Heart left ventricle (tissue), 16 donors: ENCODE data around the gene AGPAT3. TPM values are rescaled to one million over a fixed set of nuclear protein-coding genes. Genes with fewer than 3 reads are reported as not detected.

Source experiments
- ATAC-seq, 4 donors: fragments of 200-7000 bp; cut with Tn5 transposase; one replicate each; pipeline ENCODE4 v1.9.1; 2020 to 2022; ENCODE audit warnings: moderate library complexity in 4 of 4, mild to moderate bottlenecking in 3 of 4, moderate number of reproducible peaks in 1 of 4
- DNase-seq, 5 donors: peaks; one replicate each; pipeline ENCODE4 v3.0.0-alpha.2; 2020
- H3K27ac ChIP-seq, 12 donors: fragments of 200-600 bp; sonication (generic) in 4 of 12; one replicate each; pipeline versions ENCODE4 v1.5.0 to v1.8.0; 2016 to 2022; ENCODE audit warnings: mild to moderate bottlenecking in 2 of 12
- H3K27me3 ChIP-seq, 9 donors: fragments of 200-600 bp; sonication (generic) in 2 of 9; one replicate each; pipeline versions ENCODE4 v1.5.1 to v1.8.0; 2016 to 2022; ENCODE audit warnings: mild to moderate bottlenecking in 3 of 9
- H3K36me3 ChIP-seq, 9 donors: fragments of 200-600 bp; sonication (generic) in 2 of 9; one replicate each; pipeline versions ENCODE4 v1.5.0 to v1.8.0; 2018 to 2022; ENCODE audit warnings: mild to moderate bottlenecking in 2 of 9
- H3K4me1 ChIP-seq, 12 donors: fragments of 200-600 bp; sonication (generic) in 4 of 12; one replicate each; pipeline versions ENCODE4 v1.5.0 to v1.8.0; 2016 to 2022; ENCODE audit warnings: mild to moderate bottlenecking in 3 of 12
- H3K4me3 ChIP-seq, 12 donors: fragments of 200-600 bp; sonication (generic) in 4 of 12; one replicate each; pipeline versions ENCODE4 v1.5.0 to v1.8.0; 2017 to 2022; ENCODE audit warnings: mild to moderate bottlenecking in 9 of 12, moderate library complexity in 4 of 12
- H3K9me3 ChIP-seq, 12 donors: fragments of 200-600 bp; sonication (generic) in 4 of 12; one replicate each; pipeline versions ENCODE4 v1.5.0 to v1.8.0; 2016 to 2022; ENCODE audit warnings: mild to moderate bottlenecking in 1 of 12
- POLR2A ChIP-seq, 2 donors: fragments of 450-650 bp; IDR thresholded peaks; one replicate each; pipeline ENCODE4 v1.6.1; 2017; ENCODE audit warnings: antibody characterized with exemption in 2 of 2, mild to moderate bottlenecking in 2 of 2, moderate library complexity in 2 of 2
- WGBS, 4 donors: extraction: QIAGEN DNeasy Blood & Tissue Kit in 2 of 4; methylation state at CpG; one replicate each; pipeline versions ENCODE4 v1.1.5 to v1.1.7; 2013 to 2018; 5-methylcytosine and 5-hydroxymethylcytosine counted together
- intact Hi-C, 10 donors: fragments of 100-400 bp; cut with DNase I; formaldehyde crosslinking; loops; one replicate each; pipeline versions ENCODE4 v1.11.1 to v1.14.2; 2022
- polyA plus RNA-seq, 2 donors: library from polyadenylated mRNA; stranded (reverse); fragments of 200-250 nt; gene quantifications; one replicate each; pipeline ENCODE4 v1.2.3, GENCODE V29; 2013
- total RNA-seq, 9 donors: library from RNA; depleted of rRNA in 2 of 9; stranded (reverse); fragments of >200 nt in 2 of 9; fragmentation: NEBNext Ultra II Directional in 3 of 9; extraction: Animal tissue kit (Norgen Biotek cat#: 25700) in 3 of 9; gene quantifications; one replicate each; pipeline versions ENCODE4 v1.1.0 to v1.2.4, GENCODE V29; 2016 to 2023
- TF ChIP-seq, protein P1 (sequence below), 12 donors: fragments of 200-600 bp; sonication (generic) in 4 of 12; IDR thresholded peaks; one replicate each; pipeline versions ENCODE4 v1.5.0 to v1.8.0; 2018 to 2022; ENCODE audit warnings: antibody characterized with exemption in 12 of 12, mild to moderate bottlenecking in 5 of 12
- donor health status: ischemic (EF 13 %, LVEDD 7.1; RV severe dilation, severe dysfunction).
- donor health status: healthy with polysubstance abuse.
- donor health status: DM: no; HTN: yes; CAD: no.
- donor health status: DM: no; HTN: no; CAD: no.
- donor health status: ischemic (EF 25% LVEDD 6.9; RV normal size, moderate dysfunction).
- donor health status: ischemic (EF 25% LVEDD 5.7; RV mildly dilated, moderate dysfunction).
- donor health status: healthy.
- donor health status: DM: yes; HTN: yes; CAD: no.
- donor health status: ischemic (EF 35%, LVEDD 5.7; RV mildly dilated, moderate dysfunction).
- donor health status: nonischemic (EF 11% LVEDD 7.7; RV severe dilation, severe dysfunction).
- donor health status: DM: yes; HTN: yes; CAD: no.
- donor health status: PGD.
- donor health status: ischemic (EF 29% LVEDD 5.4; RV normal size, mild dysfunction).
- donor health status: nonischemic (EF 23%, LVEDD 6.1; RV moderate dilation, normal function).

The AGPAT3 gene
- total and polyA plus RNA-seq, 11 donors, result 26.6 to 86.0 (median 64.5) TPM

- Histone ChIP-seq H3K4me1 (peaks cover 0 to 3% (median 0%) of the 10 kb centered on the region in 12 donors), H3K36me3 (peaks cover 0 to 75% (median 57%) of the 10 kb centered on the region in 9 donors), H3K27ac (no peak overlapping the region), H3K4me3 (no peak overlapping the region), H3K27me3 (no peaks in the 10 kb centered on the region), H3K9me3 (no peaks in the 10 kb centered on the region)
- DNase-seq (no peak), ATAC-seq (no peak)
- WGBS, 4 donors, result 90 to 94% (median 93%) methylated on average over 17 of the region's 17 CpGs
- intact Hi-C loops, result no loop called here
- TF ChIP-seq, protein P1, sequence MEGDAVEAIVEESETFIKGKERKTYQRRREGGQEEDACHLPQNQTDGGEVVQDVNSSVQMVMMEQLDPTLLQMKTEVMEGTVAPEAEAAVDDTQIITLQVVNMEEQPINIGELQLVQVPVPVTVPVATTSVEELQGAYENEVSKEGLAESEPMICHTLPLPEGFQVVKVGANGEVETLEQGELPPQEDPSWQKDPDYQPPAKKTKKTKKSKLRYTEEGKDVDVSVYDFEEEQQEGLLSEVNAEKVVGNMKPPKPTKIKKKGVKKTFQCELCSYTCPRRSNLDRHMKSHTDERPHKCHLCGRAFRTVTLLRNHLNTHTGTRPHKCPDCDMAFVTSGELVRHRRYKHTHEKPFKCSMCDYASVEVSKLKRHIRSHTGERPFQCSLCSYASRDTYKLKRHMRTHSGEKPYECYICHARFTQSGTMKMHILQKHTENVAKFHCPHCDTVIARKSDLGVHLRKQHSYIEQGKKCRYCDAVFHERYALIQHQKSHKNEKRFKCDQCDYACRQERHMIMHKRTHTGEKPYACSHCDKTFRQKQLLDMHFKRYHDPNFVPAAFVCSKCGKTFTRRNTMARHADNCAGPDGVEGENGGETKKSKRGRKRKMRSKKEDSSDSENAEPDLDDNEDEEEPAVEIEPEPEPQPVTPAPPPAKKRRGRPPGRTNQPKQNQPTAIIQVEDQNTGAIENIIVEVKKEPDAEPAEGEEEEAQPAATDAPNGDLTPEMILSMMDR (IDR thresholded peaks at IDR 0.05), result no peak
- TF ChIP-seq POLR2A (IDR thresholded peaks at IDR 0.05), result no peak
Observed at GRCh38 chr21:43969115-43969444, 104.1 kb downstream of the AGPAT3 start.

GRCh38 chr21:43970551-43970950 lies 105.5 kb downstream of the AGPAT3 start:
- Histone ChIP-seq H3K36me3 (peaks cover 0 to 72% (median 57%) of the 10 kb centered on the region in 9 donors), H3K4me1 (peaks cover 0 to 9% (median 3%) of the 10 kb centered on the region in 12 donors), H3K9me3 (no peaks in the 10 kb centered on the region), H3K27ac (no peak overlapping the region), H3K27me3 (no peaks in the 10 kb centered on the region), H3K4me3 (no peak overlapping the region)
- DNase-seq, result no peak
- ATAC-seq, result no peak
- intact Hi-C loops, result loop anchor here in 1 of 10 donors (2.0 kb wide), 1 partner anchor 158 kb away; no protein-coding TSS in a partner anchor
- no peak for TF ChIP-seq POLR2A (IDR thresholded peaks at IDR 0.05)
- TF ChIP-seq, protein P1 (IDR thresholded peaks at IDR 0.05), result no peak
- WGBS, 4 donors, result 95 to 97% (median 95%) methylated on average over 18 of the region's 18 CpGs

DNA sequence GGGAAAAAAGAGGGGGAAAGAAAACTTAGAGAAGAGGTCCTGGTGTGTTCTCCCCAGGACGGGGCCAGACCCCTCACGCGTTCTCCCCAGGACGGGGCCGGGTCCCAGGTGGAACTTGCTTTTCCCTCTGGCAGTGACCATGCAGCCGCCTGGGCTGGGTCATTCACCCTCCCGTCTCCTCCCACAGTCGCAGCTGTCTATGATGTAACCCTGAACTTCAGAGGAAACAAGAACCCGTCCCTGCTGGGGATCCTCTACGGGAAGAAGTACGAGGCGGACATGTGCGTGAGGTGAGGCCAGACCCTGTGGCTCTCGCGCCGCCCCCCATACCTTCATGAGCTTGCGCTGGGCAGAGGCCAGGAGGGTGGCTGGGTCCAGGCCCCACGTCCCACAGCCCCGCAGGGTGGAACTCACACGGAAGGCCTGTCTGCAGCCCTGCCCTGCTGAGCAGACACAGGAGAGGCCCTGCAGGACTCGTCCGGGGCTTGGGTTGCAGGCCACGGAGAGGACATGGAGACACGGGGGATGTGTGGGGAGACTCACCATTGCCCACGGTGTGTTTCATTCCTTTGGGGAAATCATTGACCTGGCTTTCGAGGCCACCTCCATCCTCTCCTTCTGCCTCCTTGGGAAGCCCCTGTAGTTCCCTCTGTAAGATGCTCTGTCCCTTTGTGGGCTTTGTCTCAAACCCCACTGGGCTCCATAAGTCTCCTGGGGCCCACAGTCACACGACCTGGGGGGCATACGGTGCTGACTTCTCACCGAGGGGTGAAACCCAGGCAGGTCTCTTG lies 106.4 kb downstream of the AGPAT3 start:
- peaks cover 0 to 66% (median 57%) of the 10 kb centered on the region in 9 donors for H3K36me3 ChIP-seq
- DNase-seq, result peak in 1 of 5 donors; percentile 58
- H3K4me1 ChIP-seq, result peaks cover 0 to 9% (median 3%) of the 10 kb centered on the region in 12 donors
- 79 to 83% (median 81%) methylated on average over 18 to 29 of the region's 29 CpGs for WGBS, 4 donors
- intact Hi-C loops, result loop anchor here in 1 of 10 donors (2.0 kb wide), 1 partner anchor 159 kb away; no protein-coding TSS in a partner anchor
- peak overlapping the region in 1 of 12 donors; percentile 8 for H3K27ac ChIP-seq
- peak overlapping the region in 3 of 12 donors; percentile 10 to 29 (median 26) for H3K4me3 ChIP-seq
- no peaks in the 10 kb centered on the region for H3K9me3 ChIP-seq
- TF ChIP-seq, protein P1 (IDR thresholded peaks at IDR 0.05), result no peak
- no peak for TF ChIP-seq POLR2A (IDR thresholded peaks at IDR 0.05)
- H3K27me3 ChIP-seq, result no peaks in the 10 kb centered on the region
- peak in 3 of 4 donors; percentile 33 to 56 (median 41) for ATAC-seq

- no peak for DNase-seq
- TF ChIP-seq POLR2A (IDR thresholded peaks at IDR 0.05), result no peak
- TF ChIP-seq, protein P1 (IDR thresholded peaks at IDR 0.05), result no peak
Observed at GRCh38 chr21:43971992-43972255, 106.9 kb downstream of the AGPAT3 start.

More at GRCh38 chr21:43971992-43972255, 106.9 kb downstream of the AGPAT3 start:
- intact Hi-C loops, result loop anchor here in 1 of 10 donors (2.0 kb wide), 1 partner anchor 159 kb away; no protein-coding TSS in a partner anchor
- no peaks in the 10 kb centered on the region for H3K27me3 ChIP-seq
- peaks cover 0 to 9% (median 3%) of the 10 kb centered on the region in 12 donors for H3K4me1 ChIP-seq
- H3K9me3 ChIP-seq, result no peaks in the 10 kb centered on the region
- ATAC-seq, result no peak
- peaks cover 0 to 63% (median 55%) of the 10 kb centered on the region in 9 donors for H3K36me3 ChIP-seq
- no peak overlapping the region for H3K27ac ChIP-seq
- H3K4me3 ChIP-seq, result peak overlapping the region in 1 of 12 donors; percentile 29
- 94 to 97% (median 96%) methylated on average over 11 of the region's 11 CpGs for WGBS, 4 donors
